HG02938 (cell line): ENCODE results near the gene MAGEH1.
"Not testable (repeated sequence)": the region's sequence is repeated elsewhere in the genome, so short reads cannot be mapped to it uniquely, and the experiment has no call there.

Experiments used
- ATAC-seq: cut with Tn5 transposase; IDR thresholded peaks from one replicate; pipeline ENCODE4 v1.9.1; 2021; ENCODE audit warnings: mild to moderate bottlenecking, moderate library complexity; ENCODE audit not compliant: unreplicated experiment

The MAGEH1 gene, protein sequence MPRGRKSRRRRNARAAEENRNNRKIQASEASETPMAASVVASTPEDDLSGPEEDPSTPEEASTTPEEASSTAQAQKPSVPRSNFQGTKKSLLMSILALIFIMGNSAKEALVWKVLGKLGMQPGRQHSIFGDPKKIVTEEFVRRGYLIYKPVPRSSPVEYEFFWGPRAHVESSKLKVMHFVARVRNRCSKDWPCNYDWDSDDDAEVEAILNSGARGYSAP

DNA sequence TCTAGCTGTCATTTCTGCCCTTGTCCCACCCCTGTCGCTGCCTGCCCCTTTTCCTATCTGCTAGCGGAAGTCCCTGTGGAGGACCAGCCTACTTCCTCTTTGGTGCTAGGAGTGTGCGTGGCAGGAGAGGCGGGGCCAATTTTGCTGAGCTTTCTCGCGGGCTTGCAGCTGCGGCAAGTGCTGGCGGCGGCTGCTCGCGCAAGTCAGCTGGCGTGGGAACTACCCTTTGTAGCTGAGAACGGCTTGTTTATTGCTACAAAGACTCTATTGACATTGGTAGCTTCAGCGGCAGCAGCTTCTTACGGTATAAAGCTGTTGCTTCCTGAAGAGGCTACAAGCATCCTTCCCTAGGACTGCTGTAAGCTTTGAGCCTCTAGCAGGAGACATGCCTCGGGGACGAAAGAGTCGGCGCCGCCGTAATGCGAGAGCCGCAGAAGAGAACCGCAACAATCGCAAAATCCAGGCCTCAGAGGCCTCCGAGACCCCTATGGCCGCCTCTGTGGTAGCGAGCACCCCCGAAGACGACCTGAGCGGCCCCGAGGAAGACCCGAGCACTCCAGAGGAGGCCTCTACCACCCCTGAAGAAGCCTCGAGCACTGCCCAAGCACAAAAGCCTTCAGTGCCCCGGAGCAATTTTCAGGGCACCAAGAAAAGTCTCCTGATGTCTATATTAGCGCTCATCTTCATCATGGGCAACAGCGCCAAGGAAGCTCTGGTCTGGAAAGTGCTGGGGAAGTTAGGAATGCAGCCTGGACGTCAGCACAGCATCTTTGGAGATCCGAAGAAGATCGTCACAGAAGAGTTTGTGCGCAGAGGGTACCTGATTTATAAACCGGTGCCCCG lies at the start of gene MAGEH1:
Gene MAGEH1 (plus strand): TSS at position 138 of the 843 bp plus-strand sequence. CDS start 248 bp downstream, at position 386.
- peak; percentile 94 for ATAC-seq

DNA sequence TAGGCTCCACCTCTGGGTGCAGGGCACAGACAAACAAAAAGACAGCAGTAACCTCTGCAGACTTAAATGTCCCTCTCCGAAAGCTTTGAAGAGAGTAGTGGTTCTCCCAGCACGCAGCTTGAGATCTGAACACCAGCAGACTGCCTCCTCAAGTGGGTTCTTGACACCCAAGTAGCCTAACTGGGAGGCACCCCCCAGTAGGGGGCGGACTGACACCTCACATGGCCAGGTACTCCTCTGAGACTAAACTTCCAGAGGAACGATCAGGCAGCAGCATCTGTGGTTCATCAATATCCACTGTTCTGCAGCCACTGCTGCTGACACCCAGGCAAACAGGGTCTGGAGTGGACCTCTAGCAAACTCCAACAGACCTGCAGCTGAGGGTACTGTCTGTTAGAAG lies 24.8 kb upstream of the MAGEH1 start:
- ATAC-seq = not testable (repeated sequence)

DNA sequence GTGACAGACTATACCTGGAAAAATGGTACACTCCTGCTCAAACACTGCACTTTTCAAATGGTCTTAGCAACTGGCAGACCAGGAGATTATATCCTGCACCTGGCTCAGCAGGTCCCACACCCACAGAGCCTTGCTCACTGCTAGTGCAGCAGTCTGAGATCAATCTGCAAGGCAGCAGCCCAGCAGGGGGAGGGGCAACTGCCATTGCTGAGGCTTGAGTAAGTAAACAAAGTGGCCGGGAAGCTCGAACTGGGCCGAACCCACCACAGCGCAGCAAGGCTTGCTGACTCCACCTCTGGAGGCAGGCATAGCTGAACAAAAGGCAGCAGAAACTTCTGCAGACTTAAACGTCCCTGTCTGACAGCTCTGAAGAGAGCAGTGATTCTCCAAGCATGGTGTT lies 8.5 kb upstream of the MAGEH1 start:
- not testable (repeated sequence) for ATAC-seq

DNA sequence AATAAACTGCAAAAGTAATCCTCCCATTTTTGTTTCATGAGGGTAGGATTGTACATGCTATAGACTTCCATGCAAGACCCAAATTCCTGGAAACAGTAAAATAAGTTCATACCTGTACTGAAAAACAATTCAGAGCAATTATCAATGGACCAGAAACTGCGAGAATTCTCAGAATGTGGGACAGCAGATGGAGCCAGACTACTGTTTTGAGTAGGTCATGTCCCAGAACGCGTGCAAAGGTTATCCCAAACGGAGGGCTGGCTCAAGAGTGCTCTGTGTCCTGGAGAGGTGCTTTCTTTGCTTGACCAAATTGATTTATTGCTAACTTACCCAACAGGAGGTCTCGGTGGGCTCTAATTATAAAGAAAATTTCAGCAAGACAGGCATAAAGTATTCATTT lies 1.7 kb upstream of the MAGEH1 start:
- no peak for ATAC-seq

DNA sequence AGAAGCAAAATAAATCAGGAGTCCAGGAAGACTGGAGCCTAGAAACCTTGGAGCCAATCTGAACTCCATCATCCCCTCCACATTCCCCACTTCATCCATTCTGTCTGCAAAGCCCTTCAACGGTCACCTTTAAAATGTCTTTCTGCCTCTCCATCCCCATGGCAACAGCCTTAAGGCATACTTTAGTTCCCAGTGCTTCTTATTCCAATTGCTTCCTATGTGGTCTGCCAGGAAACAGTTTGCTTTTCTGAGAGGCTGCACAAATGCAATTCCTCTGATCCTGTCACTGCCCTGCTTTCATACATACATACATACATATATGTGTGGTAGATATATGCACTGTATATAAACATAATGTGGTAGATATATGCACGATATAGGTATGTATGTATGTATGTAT lies 786 bp upstream of the MAGEH1 start:
- no peak for ATAC-seq

DNA sequence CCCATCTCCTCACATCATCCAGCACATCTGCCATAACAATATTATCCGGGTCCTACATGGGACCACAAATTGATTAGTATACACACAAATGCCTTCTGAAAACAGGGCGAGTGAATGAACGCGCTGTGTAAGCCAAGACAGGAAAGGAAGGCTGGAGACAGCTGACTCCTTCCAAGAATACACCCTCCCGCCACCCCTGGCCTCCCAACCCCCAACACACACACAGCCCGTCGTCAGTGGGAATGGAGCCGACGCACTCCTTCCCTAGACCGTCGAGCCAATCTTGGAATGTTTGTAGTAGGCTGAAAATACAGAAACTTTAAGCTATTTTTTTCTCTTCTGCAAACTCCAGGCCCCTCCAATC lies 319 bp upstream of the MAGEH1 start:
- peak; percentile 28 for ATAC-seq

DNA sequence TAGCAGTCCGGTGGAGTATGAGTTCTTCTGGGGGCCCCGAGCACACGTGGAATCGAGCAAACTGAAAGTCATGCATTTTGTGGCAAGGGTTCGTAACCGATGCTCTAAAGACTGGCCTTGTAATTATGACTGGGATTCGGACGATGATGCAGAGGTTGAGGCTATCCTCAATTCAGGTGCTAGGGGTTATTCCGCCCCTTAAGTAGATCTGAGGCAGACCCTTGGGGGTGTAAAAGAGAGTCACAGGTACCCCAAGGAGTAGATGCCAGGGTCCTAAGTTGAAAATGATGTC lies 852 bp downstream of the MAGEH1 start:
- peak; percentile 23 for ATAC-seq

DNA sequence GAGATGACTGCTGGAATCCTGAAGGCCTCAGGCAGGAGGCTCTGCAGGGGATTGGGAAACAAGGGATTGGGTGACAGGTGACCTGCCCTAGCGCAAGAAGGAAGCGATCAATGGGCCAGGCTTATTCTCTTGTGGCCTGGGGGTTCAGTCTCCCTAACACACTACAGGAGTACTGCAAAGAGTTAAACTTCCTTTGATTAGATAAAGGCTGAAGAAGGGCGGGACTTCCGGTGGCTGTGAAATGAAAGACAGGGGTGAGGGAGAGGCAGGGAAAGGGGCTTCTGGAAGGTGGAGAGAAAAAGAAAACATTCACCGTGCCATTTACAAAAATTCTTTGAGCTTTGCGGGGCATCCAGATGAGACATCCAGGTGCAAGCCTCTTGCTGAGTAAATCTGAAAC lies 3.8 kb downstream of the MAGEH1 start:
- ATAC-seq = not testable (repeated sequence)

DNA sequence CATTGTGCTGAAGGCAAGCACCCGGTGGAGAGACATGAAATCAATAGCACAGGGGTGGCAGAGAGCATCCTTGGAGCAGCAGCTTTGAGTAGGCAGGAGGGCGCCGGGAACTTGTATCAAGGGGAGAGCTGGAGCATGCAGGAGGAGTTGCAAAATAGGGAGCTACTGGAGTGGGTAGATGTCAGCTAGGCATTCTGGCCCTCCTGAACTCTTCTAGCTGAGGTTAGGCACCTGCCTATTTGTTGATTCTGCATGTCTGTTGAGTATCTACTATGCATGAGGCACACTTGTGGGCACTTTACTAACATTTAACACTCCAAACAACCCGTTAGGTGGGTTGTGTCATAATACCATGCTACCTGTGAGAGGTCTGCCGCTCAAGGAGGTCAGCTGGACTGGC lies 7.5 kb downstream of the MAGEH1 start:
- ATAC-seq = not testable (repeated sequence)

DNA sequence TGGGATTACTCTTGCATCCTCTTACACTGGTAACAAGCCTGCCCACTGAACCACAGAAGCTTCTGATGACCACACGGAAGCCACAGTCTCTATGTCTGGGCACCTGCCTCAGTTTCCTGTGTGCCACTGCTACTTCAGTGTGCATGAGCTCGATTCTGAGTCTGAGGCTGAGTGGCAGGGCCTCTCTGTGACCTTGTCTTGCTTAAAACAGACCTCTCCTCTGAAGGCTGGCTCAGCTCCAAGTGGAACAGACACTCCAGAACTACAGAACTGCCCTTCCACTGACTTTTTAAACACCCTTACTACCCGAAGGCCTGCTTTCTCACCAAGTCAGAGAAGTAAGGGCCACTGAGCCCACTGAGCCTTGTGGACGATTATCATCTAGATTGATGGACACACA lies 8.0 kb downstream of the MAGEH1 start:
- ATAC-seq = not testable (repeated sequence)

DNA sequence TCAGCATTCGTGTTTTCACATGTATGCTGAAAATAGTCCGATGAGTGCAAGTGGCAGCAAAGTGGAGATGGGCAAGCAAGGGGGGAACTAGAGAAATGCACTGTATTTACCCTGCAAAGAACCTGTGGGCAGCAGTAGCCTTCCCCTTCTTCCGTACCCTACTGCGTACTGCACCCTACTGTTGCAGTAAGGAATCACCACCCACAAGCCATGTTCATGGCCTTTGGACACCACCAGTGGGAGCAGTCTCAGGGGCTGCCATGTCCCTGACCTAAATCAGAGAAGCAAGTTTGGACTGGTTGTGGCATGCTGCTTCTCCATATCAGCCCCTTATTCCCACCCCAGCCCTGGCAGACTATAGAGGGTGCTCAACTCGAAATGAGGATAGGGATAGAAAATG lies 12.1 kb downstream of the MAGEH1 start:
- ATAC-seq = not testable (repeated sequence)

DNA sequence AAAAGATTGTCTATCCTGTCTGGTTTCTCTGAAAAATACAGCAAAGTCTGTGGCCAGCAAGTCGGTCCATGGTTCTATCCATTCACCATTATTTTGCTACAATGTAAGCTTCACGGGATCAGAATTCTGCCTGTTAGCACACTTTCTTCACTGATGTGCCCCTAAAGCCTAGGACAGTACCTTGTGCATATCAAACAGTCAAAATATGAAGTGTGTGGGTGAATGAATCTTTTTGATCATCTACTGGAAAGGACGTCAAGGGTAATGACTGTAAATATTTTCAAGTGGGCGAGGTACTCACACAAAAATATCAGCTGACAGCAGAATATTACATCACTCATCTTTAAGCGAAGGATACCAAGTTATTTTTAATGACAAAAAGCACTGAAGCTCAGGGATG lies 13.2 kb downstream of the MAGEH1 start:
- ATAC-seq = not testable (repeated sequence)

DNA sequence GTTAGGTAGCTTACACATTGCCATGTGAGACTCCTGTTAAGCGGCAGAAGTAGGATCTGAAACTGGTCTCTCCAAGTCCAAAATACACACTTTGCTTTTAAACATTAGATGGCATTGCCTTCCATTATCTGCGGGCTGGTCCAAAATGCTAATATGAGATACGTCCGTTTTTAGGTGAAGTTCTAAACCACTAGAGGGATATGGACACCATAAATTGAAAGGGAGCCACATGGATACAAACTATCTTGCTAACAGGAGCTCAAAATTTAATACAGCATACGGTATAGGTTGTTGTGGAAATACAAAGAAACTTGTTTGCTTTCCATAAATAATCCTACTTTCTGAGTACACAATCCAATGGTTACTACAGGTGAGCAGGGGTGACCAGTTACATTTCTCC lies 13.9 kb downstream of the MAGEH1 start:
- ATAC-seq = not testable (repeated sequence)

DNA sequence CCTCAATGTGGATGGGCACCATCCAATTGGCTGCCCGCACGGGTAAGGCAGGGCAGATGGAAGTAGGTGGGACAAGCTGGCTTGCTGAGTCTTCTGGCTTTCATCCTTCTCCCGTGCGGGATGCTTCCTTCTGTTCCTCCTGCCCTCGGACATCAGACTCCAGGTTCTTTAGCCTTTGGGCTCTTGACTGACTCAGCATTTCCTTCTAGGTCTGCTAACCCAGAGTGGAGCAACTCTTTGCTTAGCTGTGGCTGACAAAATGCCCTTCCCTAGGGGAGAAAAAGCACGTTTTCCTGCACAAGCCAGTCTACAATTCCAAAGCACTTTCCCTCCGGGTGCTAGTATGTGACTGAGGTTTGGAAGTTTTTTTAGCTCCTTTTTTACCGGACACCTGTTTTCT lies 28.0 kb downstream of the MAGEH1 start:
- not testable (repeated sequence) for ATAC-seq

DNA sequence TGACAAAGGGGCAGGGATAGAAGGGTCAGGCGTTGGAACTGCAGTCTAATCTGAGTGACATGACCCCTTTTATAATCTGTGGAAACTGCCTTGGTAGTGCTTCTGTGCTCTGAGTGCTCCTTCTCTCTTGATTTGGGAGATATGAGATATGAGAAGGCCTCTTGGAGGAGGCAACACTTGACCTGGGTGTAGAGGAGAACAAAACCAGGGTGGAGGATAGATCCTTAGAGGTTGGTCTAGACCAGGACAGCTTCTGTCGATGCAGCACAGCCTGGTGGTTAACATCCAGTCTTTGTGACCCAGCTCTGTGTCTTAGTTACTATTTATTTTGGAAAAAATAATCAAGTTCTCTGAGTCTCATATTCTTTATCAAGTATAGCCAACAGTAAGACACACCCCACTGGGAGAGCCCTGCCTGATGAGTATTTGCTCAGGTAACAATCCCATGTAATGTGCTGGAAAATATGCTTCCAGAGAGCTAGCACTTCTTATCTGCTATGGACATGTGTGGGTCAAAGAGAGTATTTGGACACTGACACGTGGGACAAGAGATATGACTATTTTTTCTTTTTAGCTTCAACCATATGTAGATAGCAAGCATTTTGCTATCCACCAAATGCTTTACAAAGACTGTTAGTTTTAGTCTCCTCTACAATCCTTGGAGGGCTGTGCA lies 28.6 kb downstream of the MAGEH1 start:
- ATAC-seq = no peak

DNA sequence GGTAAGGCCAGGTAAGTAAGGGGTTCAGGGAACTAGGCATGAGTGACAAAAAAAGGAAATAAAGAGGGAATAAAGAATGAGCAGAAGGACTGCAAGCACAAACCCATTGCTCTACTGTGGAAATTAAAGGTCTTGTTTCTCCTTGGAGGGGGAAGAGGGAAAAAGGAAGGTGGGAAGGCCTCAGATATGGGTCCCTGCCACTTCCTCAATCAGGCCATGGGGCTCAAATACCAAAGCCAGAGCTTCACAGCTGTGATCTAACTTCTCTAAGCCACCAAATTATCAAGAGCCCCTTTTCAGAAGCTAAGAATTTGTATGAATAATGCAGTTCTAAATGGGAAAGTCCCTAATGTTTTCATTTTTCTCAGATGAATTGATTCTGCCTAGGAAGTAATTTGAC lies 33.0 kb downstream of the MAGEH1 start:
- ATAC-seq = no peak

DNA sequence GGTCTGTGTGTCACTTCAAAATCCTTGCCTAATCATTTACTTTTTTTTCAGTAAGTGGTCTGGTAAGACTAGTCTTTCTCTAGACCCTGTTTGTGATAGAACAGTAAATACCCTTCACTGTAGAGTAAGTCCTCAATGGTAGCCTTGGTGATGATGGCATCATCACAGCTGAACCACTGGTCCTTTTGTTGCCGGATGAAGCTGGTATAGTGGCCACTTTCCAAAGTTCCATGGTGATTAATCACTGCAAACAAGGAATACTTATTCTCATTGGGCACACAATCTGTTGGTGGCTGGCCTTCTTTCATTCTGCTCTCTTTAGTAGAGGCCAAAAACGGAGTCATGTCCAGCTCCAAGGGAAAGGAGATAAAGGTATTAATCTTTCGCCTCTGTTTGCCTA lies 34.8 kb downstream of the MAGEH1 start:
- ATAC-seq = no peak

DNA sequence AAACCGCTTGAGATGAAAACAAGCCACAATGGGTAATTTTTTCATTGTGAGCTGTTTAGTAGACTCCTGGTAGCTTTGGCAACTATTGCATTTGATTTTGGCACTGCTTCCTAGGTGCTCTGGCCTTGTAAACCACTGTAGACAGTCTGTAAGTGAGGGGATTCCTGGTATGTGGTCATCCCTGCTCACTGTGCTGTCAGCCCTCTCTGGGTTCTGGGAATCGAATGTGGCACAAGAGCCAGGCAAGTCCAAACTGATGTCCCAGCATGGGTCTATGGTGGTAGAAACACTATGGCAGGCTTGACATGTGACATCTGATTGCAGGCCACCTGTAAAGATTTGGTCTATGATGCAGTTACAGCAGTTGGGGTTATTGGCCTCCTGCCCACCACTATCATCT lies 35.2 kb downstream of the MAGEH1 start:
- ATAC-seq = no peak

DNA sequence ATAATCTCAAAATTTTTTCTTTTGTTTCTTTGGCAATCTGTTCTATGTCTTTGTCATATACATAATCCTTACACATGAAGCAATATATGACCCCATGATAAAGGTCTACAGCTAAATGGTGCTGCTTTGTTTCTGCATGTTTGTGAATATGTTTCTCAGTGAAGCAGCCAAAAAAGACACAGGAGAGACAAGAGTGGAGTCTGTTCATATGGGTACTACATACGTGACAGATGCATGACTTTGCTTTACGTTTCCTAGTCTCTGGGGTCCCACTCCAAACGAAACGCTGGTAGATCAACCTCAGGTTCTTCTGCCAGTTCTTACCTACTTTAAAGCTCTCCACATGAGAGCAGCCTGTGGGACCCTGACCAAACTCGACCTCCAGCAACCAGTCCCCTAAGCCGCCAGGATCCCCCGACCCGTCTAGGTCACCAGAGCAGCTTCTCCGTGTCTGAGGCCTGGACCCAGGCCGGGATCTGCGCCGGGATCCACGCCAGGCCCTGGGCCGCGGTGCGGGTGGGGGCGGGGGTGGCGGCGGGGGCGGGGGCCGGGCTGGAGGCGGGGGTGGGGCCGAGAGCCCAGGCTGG lies 36.2 kb downstream of the MAGEH1 start:
- peak; percentile 9 for ATAC-seq

DNA sequence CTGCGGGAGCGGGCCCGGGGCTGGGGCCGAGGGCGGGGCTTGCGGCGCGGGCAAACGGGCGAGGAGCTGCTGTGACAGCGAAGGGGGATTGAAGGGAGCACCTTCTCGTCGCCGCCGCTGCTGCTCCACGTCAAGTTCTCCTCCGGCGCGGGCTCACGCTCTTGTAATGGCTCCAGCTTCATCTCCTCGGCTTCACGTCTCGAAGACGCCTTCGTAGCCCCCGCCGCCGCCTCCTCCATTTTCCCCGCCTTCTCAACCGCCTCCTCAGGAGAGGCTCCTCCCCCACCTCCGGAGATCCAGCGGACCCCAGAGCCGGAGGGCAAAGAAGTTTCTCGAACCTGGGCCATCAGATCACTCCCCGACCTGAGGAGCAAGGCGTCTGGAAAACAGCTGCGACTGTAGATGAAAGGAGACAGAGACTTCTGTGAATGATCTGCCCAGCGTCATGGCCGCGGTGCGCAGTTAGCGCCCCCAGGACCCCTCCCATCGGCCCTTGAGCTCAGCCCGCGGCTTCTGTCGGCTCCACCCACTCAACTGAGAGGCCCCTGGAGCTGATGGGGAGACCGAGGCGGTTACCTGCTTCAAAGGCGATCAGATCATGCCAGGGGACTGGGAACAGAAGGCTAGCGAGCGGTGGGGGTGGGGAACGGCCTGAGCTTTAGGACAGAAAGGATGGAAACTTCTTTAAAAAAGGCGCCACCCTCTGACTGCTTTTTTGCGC lies 36.8 kb downstream of the MAGEH1 start:
- ATAC-seq = peak; percentile 54
